Chondrocyte (in vitro differentiated cells): ENCODE results near the gene ZNF473. TPM values are rescaled to one million over a fixed set of nuclear protein-coding genes. Genes with fewer than 3 reads are reported as not detected.

Experiments used
- DNase-seq: peaks from one replicate; pipeline ENCODE4 v3.0.0; 2021; ENCODE audit warnings: mixed read lengths, low spot score
- H3K27ac Mint-ChIP-seq: one replicate; pipeline ENCODE4 v1.8.0; 2021; ENCODE audit warnings: mild to moderate bottlenecking, moderate library complexity, mixed read lengths; ENCODE audit not compliant: unreplicated experiment
- H3K27me3 Mint-ChIP-seq: 2 replicates; pipeline ENCODE4 v1.8.0; 2021; ENCODE audit warnings: low read depth, mixed read lengths
- H3K36me3 Mint-ChIP-seq: 2 replicates; pipeline ENCODE4 v1.8.0; 2021; ENCODE audit warnings: low read depth, mixed read lengths
- H3K4me1 Mint-ChIP-seq: 2 replicates; pipeline ENCODE4 v1.8.0; 2021; ENCODE audit warnings: low read depth, mild to moderate bottlenecking, mixed read lengths
- H3K4me3 Mint-ChIP-seq: one replicate; pipeline ENCODE4 v1.8.0; 2021; ENCODE audit warnings: mild to moderate bottlenecking, moderate library complexity, mixed read lengths; ENCODE audit not compliant: unreplicated experiment
- H3K9me3 Mint-ChIP-seq: 2 replicates; pipeline ENCODE4 v1.8.0; 2021; ENCODE audit warnings: low read depth, mixed read lengths
- CTCF ChIP-seq: fragments of 200-600 bp; sonication (generic); IDR thresholded peaks from 2 replicates; pipeline ENCODE4 v1.5.0; 2021; ENCODE audit warnings: antibody characterized with exemption, mild to moderate bottlenecking, moderate library complexity
- total RNA-seq: library from RNA; stranded (reverse); gene quantifications from 3 replicates; pipeline ENCODE4 v1.2.1, GENCODE V29; 2021

The ZNF473 gene
- total RNA-seq, 1 donor from 2014 or later: 7.3 TPM

- H3K27ac Mint-ChIP-seq: no peak overlapping the region
- no peak for DNase-seq
- no peaks in the 10 kb centered on the region for H3K4me1 Mint-ChIP-seq
- no peak for TF ChIP-seq CTCF
- peaks cover 36% of the 10 kb centered on the region for H3K9me3 Mint-ChIP-seq
- H3K36me3 Mint-ChIP-seq: peaks cover 72% of the 10 kb centered on the region
- no peaks in the 10 kb centered on the region for H3K27me3 Mint-ChIP-seq
- no peak overlapping the region for H3K4me3 Mint-ChIP-seq
Observed at GRCh38 chr19:50040967-50041366, 15.2 kb downstream of the ZNF473 start.

- Mint-ChIP-seq H3K4me1 (no peaks in the 10 kb centered on the region), H3K27me3 (no peaks in the 10 kb centered on the region), H3K9me3 (peaks cover 45% of the 10 kb centered on the region), H3K27ac (no peak overlapping the region), H3K4me3 (no peak overlapping the region), H3K36me3 (peaks cover 75% of the 10 kb centered on the region)
- no peak for TF ChIP-seq CTCF
- no peak for DNase-seq
Observed at GRCh38 chr19:50042363-50043024, 16.7 kb downstream of the ZNF473 start.

- TF ChIP-seq CTCF: no peak
- Mint-ChIP-seq H3K4me3 (no peak overlapping the region), H3K36me3 (peaks cover 86% of the 10 kb centered on the region), H3K27ac (no peak overlapping the region), H3K27me3 (no peaks in the 10 kb centered on the region), H3K9me3 (peaks cover 56% of the 10 kb centered on the region), H3K4me1 (no peaks in the 10 kb centered on the region)
- DNase-seq: no peak
Observed at GRCh38 chr19:50043967-50044366, 18.2 kb downstream of the ZNF473 start.

GRCh38 chr19:50044922-50045321 is 19.1 kb downstream of the ZNF473 start:
- TF ChIP-seq CTCF: no peak
- Mint-ChIP-seq H3K4me3 (no peak overlapping the region), H3K9me3 (peaks cover 56% of the 10 kb centered on the region), H3K4me1 (no peaks in the 10 kb centered on the region), H3K36me3 (peaks cover 77% of the 10 kb centered on the region), H3K27me3 (no peaks in the 10 kb centered on the region), H3K27ac (no peak overlapping the region)
- DNase-seq: no peak

- H3K27ac Mint-ChIP-seq: no peak overlapping the region
- peaks cover 59% of the 10 kb centered on the region for H3K9me3 Mint-ChIP-seq
- peaks cover 7% of the 10 kb centered on the region for H3K4me1 Mint-ChIP-seq
- H3K4me3 Mint-ChIP-seq: no peak overlapping the region
- no peak for DNase-seq
- TF ChIP-seq CTCF: peak; percentile 68
- peaks cover 60% of the 10 kb centered on the region for H3K36me3 Mint-ChIP-seq
- no peaks in the 10 kb centered on the region for H3K27me3 Mint-ChIP-seq
Observed at GRCh38 chr19:50046649-50047503, 21.1 kb downstream of the ZNF473 start.
